NB4 (cell line): Measurements from ENCODE around the gene POT1.

Experiments
- DNase-seq: peaks from one replicate; pipeline ENCODE4 v3.0.0; 2010; ENCODE audit warnings: low read depth
- H3K4me3 ChIP-seq: one replicate; pipeline ENCODE4 v1.5.1; 2011; ENCODE audit warnings: mild to moderate bottlenecking, low read depth, low read length, moderate library complexity
- CTCF ChIP-seq: IDR thresholded peaks from one replicate; pipeline ENCODE4 v1.5.1; 2012; ENCODE audit warnings: low read depth, low read length
- MAX ChIP-seq: IDR thresholded peaks from 2 replicates; pipeline ENCODE4 v1.6.1; 2011; ENCODE audit warnings: low read depth, low read length
- MYC ChIP-seq: IDR thresholded peaks from 2 replicates; pipeline ENCODE4 v1.6.1; 2011; ENCODE audit warnings: low read depth, low read length
- POLR2A ChIP-seq: IDR thresholded peaks from 2 replicates; pipeline ENCODE4 v1.6.1; 2011; ENCODE audit warnings: mild to moderate bottlenecking; ENCODE audit not compliant: insufficient read length; ENCODE audit errors: extremely low read depth

The POT1 gene

GRCh38 chr7:124915242-124915641, 14.4 kb downstream of the POT1 start:
- no peak for DNase-seq
- H3K4me3 ChIP-seq = no peak overlapping the region
- TF ChIP-seq MAX (no peak), MYC (no peak), CTCF (no peak), POLR2A (no peak)

GRCh38 chr7:124914298-124914697, 15.3 kb downstream of the POT1 start:
- no peak for DNase-seq
- H3K4me3 ChIP-seq = no peak overlapping the region
- no peak for TF ChIP-seq MAX
- no peak for TF ChIP-seq POLR2A
- TF ChIP-seq CTCF = no peak
- TF ChIP-seq MYC = no peak

- no peak for DNase-seq
- no peak for TF ChIP-seq CTCF
Measured at GRCh38 chr7:124912972-124913371, 16.7 kb downstream of the POT1 start.

GRCh38 chr7:124909808-124910207, 19.8 kb downstream of the POT1 start:
- TF ChIP-seq MAX = no peak
- TF ChIP-seq CTCF = no peak
- no peak for TF ChIP-seq POLR2A
- TF ChIP-seq MYC = no peak
- H3K4me3 ChIP-seq = no peak overlapping the region
- no peak for DNase-seq

More at GRCh38 chr7:124912972-124913371, 16.7 kb downstream of the POT1 start:
- no peak overlapping the region for H3K4me3 ChIP-seq

GRCh38 chr7:124908259-124908658, 21.4 kb downstream of the POT1 start:
- no peak overlapping the region for H3K4me3 ChIP-seq
- DNase-seq = no peak
- TF ChIP-seq POLR2A (no peak), MYC (no peak), CTCF (no peak), MAX (no peak)

GRCh38 chr7:124907490-124907889, 22.1 kb downstream of the POT1 start:
- no peak overlapping the region for H3K4me3 ChIP-seq
- DNase-seq = no peak
- TF ChIP-seq CTCF (no peak), POLR2A (no peak), MAX (no peak), MYC (no peak)
